Caco-2 (cell line): ENCODE data around the gene KIAA0232. TPM values are rescaled to one million over a fixed set of nuclear protein-coding genes. Genes with fewer than 3 reads are reported as not detected.

ENCODE experiments used
- BruUV-seq: library from RNA; stranded (reverse); fragments of 400-500 nt; replicated peaks from 2 replicates; lab custom pipeline; 2021; lab: Mats Ljungman, UMichigan
- CTCF ChIA-PET: fragments of 300-600 bp; sonication (Branson Sonifier 250); formaldehyde crosslinking; loops from one replicate; lab custom pipeline; 2022; ENCODE audit warnings: antibody characterized with exemption; lab: Charles Lee
- POLR2A ChIA-PET: fragments of 300-600 bp; sonication (Branson Sonifier 250); formaldehyde crosslinking; loops from one replicate; lab custom pipeline; 2022; ENCODE audit warnings: antibody characterized with exemption; lab: Charles Lee
- DNase-seq, 2 experiments: peaks; one replicate each; pipeline versions ENCODE4 v3.0.0 to v3.0.0-alpha.2; 2020 to 2022
- H3K27me3 ChIP-seq: replicated peaks from 2 replicates; pipeline ENCODE4 v1.6.0; 2011; ENCODE audit warnings: low read length; ENCODE audit not compliant: control insufficient read depth, insufficient read depth
- H3K36me3 ChIP-seq: 2 replicates; pipeline ENCODE4 v1.5.1; 2011; ENCODE audit warnings: low read length; ENCODE audit not compliant: control insufficient read depth, insufficient read depth
- H3K4me1 ChIP-seq: fragments of 250-450 bp; sonication (Bioruptor Pico); 2 replicates; pipeline ENCODE4 v1.5.1; 2020; ENCODE audit warnings: mild to moderate bottlenecking
- H3K4me3 ChIP-seq: 2 replicates; pipeline ENCODE4 v1.5.1; 2011; ENCODE audit warnings: low read depth, mild to moderate bottlenecking, control low read depth, low read length
- H3K9me3 ChIP-seq: fragments of 250-450 bp; sonication (Bioruptor Pico); 2 replicates; pipeline ENCODE4 v1.5.1; 2020; ENCODE audit warnings: mild to moderate bottlenecking, moderate library complexity
- H3K27ac Mint-ChIP-seq: one replicate; pipeline ENCODE4 v1.8.0; 2022; ENCODE audit warnings: mixed read lengths; ENCODE audit not compliant: unreplicated experiment
- H3K27me3 Mint-ChIP-seq: one replicate; pipeline ENCODE4 v1.8.0; 2022; ENCODE audit warnings: mixed read lengths; ENCODE audit not compliant: insufficient read depth, unreplicated experiment
- H3K36me3 Mint-ChIP-seq: one replicate; pipeline ENCODE4 v1.8.0; 2022; ENCODE audit warnings: mild to moderate bottlenecking, mixed read lengths; ENCODE audit not compliant: insufficient read depth, unreplicated experiment
- H3K4me1 Mint-ChIP-seq: one replicate; pipeline ENCODE4 v1.8.0; 2022; ENCODE audit warnings: low read depth, mixed read lengths; ENCODE audit not compliant: unreplicated experiment
- H3K4me3 Mint-ChIP-seq: one replicate; pipeline ENCODE4 v1.8.0; 2022; ENCODE audit warnings: mild to moderate bottlenecking, moderate library complexity, mixed read lengths; ENCODE audit not compliant: unreplicated experiment
- H3K9me3 Mint-ChIP-seq: one replicate; pipeline ENCODE4 v1.8.0; 2022; ENCODE audit warnings: mixed read lengths; ENCODE audit not compliant: unreplicated experiment
- intact Hi-C: fragments of 100-400 bp; cut with micrococcal nuclease; formaldehyde crosslinking; loops from one replicate; pipeline ENCODE4 v1.10.0; 2022; ENCODE audit not compliant: unreplicated experiment
- total RNA-seq: library from RNA; stranded (reverse); gene quantifications from 2 replicates; pipeline ENCODE4 v1.2.3, GENCODE V29; 2022
- TF ChIP-seq, protein P1 (sequence below), 2 experiments: fragments of 200-600 bp in 1 of 2; IDR thresholded peaks; 1 replicate in 1 of 2; 2 replicates in 1 of 2; pipeline versions ENCODE4 v1.5.1 to v1.8.0; 2011 to 2022; ENCODE audit warnings: antibody characterized with exemption in 1 of 2, control low read depth in 1 of 2, inconsistent platforms in 1 of 2, low read depth in 1 of 2, low read length in 1 of 2, mild to moderate bottlenecking in 1 of 2, moderate library complexity in 1 of 2; ENCODE audit not compliant: insufficient read depth in 1 of 2, severe bottlenecking in 1 of 2, unreplicated experiment in 1 of 2

The KIAA0232 gene
- total RNA-seq, 1 experiment from 2014 or later, result 19.7 TPM

DNA sequence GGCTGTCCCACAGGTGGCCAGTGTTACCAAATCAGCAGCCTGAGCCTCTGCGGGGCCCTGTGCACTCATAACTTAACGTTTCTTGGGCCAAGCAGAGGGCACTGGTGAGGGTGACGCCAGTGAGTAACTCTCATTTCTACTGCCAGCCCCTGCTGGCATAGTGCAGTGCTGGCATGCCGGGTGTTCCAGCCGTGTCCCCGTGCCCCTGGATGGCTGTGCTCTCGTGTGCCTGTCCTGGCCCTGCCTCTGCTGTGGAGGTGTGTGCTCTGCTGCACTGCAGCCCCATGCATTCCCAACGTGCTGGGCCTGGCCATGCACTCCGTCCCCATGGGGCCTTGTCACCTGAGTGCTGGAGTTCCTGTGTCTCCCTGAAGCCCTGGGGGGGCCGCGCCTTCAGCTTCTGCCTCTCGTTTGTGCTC is 141.8 kb downstream of the KIAA0232 start:
- H3K27me3 Mint-ChIP-seq, result no peaks in the 10 kb centered on the region
- ChIA-PET POLR2A (interaction anchor here (0.6 kb wide), 1 partner anchor 15 kb away, joined by 3 read pairs; no protein-coding TSS in a partner anchor), CTCF (no interaction called here)
- no peaks in the 10 kb centered on the region for H3K36me3 ChIP-seq
- no peaks in the 10 kb centered on the region for H3K27me3 ChIP-seq
- H3K9me3 Mint-ChIP-seq, result no peaks in the 10 kb centered on the region
- no peak for DNase-seq
- peaks cover 26% of the 10 kb centered on the region for H3K36me3 Mint-ChIP-seq
- peaks cover 26% of the 10 kb centered on the region for H3K4me1 Mint-ChIP-seq
- no peaks in the 10 kb centered on the region for H3K9me3 ChIP-seq
- TF ChIP-seq, protein P1, sequence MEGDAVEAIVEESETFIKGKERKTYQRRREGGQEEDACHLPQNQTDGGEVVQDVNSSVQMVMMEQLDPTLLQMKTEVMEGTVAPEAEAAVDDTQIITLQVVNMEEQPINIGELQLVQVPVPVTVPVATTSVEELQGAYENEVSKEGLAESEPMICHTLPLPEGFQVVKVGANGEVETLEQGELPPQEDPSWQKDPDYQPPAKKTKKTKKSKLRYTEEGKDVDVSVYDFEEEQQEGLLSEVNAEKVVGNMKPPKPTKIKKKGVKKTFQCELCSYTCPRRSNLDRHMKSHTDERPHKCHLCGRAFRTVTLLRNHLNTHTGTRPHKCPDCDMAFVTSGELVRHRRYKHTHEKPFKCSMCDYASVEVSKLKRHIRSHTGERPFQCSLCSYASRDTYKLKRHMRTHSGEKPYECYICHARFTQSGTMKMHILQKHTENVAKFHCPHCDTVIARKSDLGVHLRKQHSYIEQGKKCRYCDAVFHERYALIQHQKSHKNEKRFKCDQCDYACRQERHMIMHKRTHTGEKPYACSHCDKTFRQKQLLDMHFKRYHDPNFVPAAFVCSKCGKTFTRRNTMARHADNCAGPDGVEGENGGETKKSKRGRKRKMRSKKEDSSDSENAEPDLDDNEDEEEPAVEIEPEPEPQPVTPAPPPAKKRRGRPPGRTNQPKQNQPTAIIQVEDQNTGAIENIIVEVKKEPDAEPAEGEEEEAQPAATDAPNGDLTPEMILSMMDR (IDR thresholded peaks at IDR 0.05; ENCODE audit: insufficient read depth in 1 of 2, low read depth in 1 of 2, low read length in 1 of 2, severe bottlenecking in 1 of 2, unreplicated experiment in 1 of 2), result no peak
- H3K4me1 ChIP-seq, result peaks cover 4% of the 10 kb centered on the region; the same call in 1 of the 2 replicates
- no peak overlapping the region for H3K4me3 ChIP-seq
- H3K27ac Mint-ChIP-seq, result no peak overlapping the region
- BruUV-seq, result no TSS peak
- no peak overlapping the region for H3K4me3 Mint-ChIP-seq
- intact Hi-C loops, result no loop called here

DNA sequence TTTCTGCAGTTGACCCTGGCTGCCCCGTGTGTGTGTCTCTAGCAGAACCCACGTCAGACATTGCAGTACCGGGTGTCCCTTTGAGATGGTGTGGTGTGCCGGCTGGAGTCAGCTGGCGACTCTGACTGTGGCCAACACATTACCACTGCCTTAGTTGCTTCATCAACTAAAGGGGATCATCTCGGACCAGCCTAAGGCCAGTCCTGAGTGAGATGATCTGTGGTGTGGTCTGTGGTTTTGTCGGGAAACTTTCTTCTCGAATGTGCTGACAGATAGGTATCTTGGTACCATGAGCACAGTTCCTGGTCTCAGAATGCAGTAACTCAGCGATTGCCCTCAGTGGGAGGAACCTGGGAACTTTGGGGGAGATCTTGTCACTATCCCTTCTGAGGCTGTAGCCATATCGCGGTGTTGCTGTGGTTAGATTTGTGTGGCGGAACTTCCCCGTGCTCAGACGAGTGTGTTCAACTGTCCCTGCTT is 142.9 kb downstream of the KIAA0232 start:
- Mint-ChIP-seq H3K27ac (no peak overlapping the region), H3K9me3 (no peaks in the 10 kb centered on the region), H3K4me3 (no peak overlapping the region), H3K4me1 (peaks cover 27% of the 10 kb centered on the region), H3K27me3 (no peaks in the 10 kb centered on the region), H3K36me3 (peaks cover 36% of the 10 kb centered on the region)
- H3K4me3 ChIP-seq, result no peak overlapping the region
- no peaks in the 10 kb centered on the region for H3K9me3 ChIP-seq
- H3K4me1 ChIP-seq, result peaks cover 4% of the 10 kb centered on the region; the same call in 1 of the 2 replicates
- ChIA-PET CTCF (interaction anchor here (1.1 kb wide), 1 partner anchor 9 kb away, joined by 3 read pairs; no protein-coding TSS in a partner anchor), POLR2A (no interaction called here)
- TF ChIP-seq, protein P1 (IDR thresholded peaks at IDR 0.05; ENCODE audit: insufficient read depth in 1 of 2, low read depth in 1 of 2, low read length in 1 of 2, severe bottlenecking in 1 of 2, unreplicated experiment in 1 of 2), result no peak
- no TSS peak for BruUV-seq
- intact Hi-C loops, result no loop called here
- DNase-seq, result no peak
- no peaks in the 10 kb centered on the region for H3K27me3 ChIP-seq
- no peaks in the 10 kb centered on the region for H3K36me3 ChIP-seq

DNA sequence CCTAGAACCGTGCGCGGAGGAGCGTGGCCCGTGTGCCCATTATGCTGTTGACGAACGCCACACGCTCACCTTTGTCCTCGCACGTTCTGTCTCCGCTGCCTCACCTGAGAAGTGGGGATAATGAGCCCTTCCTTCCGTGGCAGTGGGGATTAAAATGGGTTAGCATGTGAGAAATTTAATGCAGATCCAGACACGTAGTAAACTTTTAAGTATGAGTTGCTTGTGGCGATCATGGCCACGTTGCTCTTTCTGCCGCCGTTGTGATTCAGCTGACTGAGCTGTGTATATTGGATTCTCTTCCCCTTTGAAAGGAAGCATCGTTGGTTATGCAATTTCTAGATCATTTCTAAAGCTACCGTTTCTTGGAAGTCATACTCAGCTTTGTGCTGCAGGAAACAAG is 143.6 kb downstream of the KIAA0232 start:
- peaks cover 4% of the 10 kb centered on the region; the same call in 1 of the 2 replicates for H3K4me1 ChIP-seq
- H3K27ac Mint-ChIP-seq, result no peak overlapping the region
- CTCF ChIA-PET, result no interaction called here
- H3K36me3 Mint-ChIP-seq, result peaks cover 37% of the 10 kb centered on the region
- no peak overlapping the region for H3K4me3 Mint-ChIP-seq
- H3K9me3 ChIP-seq, result no peaks in the 10 kb centered on the region
- TF ChIP-seq, protein P1 (IDR thresholded peaks at IDR 0.05; ENCODE audit: insufficient read depth in 1 of 2, low read depth in 1 of 2, low read length in 1 of 2, severe bottlenecking in 1 of 2, unreplicated experiment in 1 of 2), result no peak
- H3K36me3 ChIP-seq, result no peaks in the 10 kb centered on the region
- no peaks in the 10 kb centered on the region for H3K27me3 Mint-ChIP-seq
- no peak overlapping the region for H3K4me3 ChIP-seq
- no peaks in the 10 kb centered on the region for H3K27me3 ChIP-seq
- peaks cover 24% of the 10 kb centered on the region for H3K4me1 Mint-ChIP-seq
- no peak for DNase-seq
- intact Hi-C loops, result no loop called here
- no peaks in the 10 kb centered on the region for H3K9me3 Mint-ChIP-seq
- POLR2A ChIA-PET, result no interaction called here
- BruUV-seq, result no TSS peak
